Measurements from ENCODE around the gene RNLS.

RNLS gene

GRCh38 chr10:88336334-88336733 lies 246.8 kb downstream of the RNLS start:
- POLR2A ChIA-PET (ENCODE audit: low non-redundant PET): no interaction called here
- no peak overlapping the region for H3K27ac ChIP-seq
- CTCF ChIA-PET: no interaction called here
- no peak for TF ChIP-seq CTCF (conservative IDR thresholded peaks at IDR 0.05; ENCODE audit: low read depth)
- DNase-seq (ENCODE audit: low spot score): no peak

- CTCF ChIA-PET: no interaction called here
- TF ChIP-seq CTCF (conservative IDR thresholded peaks at IDR 0.05; ENCODE audit: low read depth): no peak
- H3K27ac ChIP-seq: no peak overlapping the region
- no peak for DNase-seq (ENCODE audit: low spot score)
- POLR2A ChIA-PET (ENCODE audit: low non-redundant PET): no interaction called here
Measured at GRCh38 chr10:88333248-88333630, 249.9 kb downstream of the RNLS start.

GRCh38 chr10:88332503-88333247 lies 250.4 kb downstream of the RNLS start:
- no peak for DNase-seq (ENCODE audit: low spot score)
- ChIA-PET POLR2A (ENCODE audit: low non-redundant PET) (no interaction called here), CTCF (no interaction called here)
- no peak for TF ChIP-seq CTCF (conservative IDR thresholded peaks at IDR 0.05; ENCODE audit: low read depth)
- H3K27ac ChIP-seq: no peak overlapping the region

GRCh38 chr10:88330174-88330573 lies 252.9 kb downstream of the RNLS start:
- ChIA-PET POLR2A (ENCODE audit: low non-redundant PET) (no interaction called here), CTCF (no interaction called here)
- DNase-seq (ENCODE audit: low spot score): no peak
- no peak overlapping the region for H3K27ac ChIP-seq
- no peak for TF ChIP-seq CTCF (conservative IDR thresholded peaks at IDR 0.05; ENCODE audit: low read depth)

GRCh38 chr10:88322324-88323063 lies 260.6 kb downstream of the RNLS start:
- ChIA-PET CTCF (interaction anchor here (0.6 kb wide), 1 partner anchor 207 kb away, joined by 3 read pairs; no protein-coding TSS in a partner anchor), POLR2A (ENCODE audit: low non-redundant PET) (no interaction called here)
- no peak for DNase-seq (ENCODE audit: low spot score)
- H3K27ac ChIP-seq: no peak overlapping the region
- TF ChIP-seq CTCF (conservative IDR thresholded peaks at IDR 0.05; ENCODE audit: low read depth): no peak

GRCh38 chr10:88319960-88320517 lies 263.1 kb downstream of the RNLS start:
- no peak for DNase-seq (ENCODE audit: low spot score)
- CTCF ChIA-PET: no interaction called here
- no peak overlapping the region for H3K27ac ChIP-seq
- POLR2A ChIA-PET (ENCODE audit: low non-redundant PET): no interaction called here
- TF ChIP-seq CTCF (conservative IDR thresholded peaks at IDR 0.05; ENCODE audit: low read depth): no peak
